NCI-H2196 treated with DMSO at 0.1 percent for 48 hours (cell line): ENCODE measurements around the gene REEP3.
"Not testable (repeated sequence)": the region's sequence is repeated elsewhere in the genome, so short reads cannot be mapped to it uniquely, and the experiment has no call there.

Source experiments
- DNase-seq: peaks from one replicate; lab custom pipeline; 2025; ENCODE audit not compliant: unreplicated experiment; lab: John Stamatoyannopoulos, UW

Gene REEP3

GRCh38 chr10:63547628-63548360 lies 26.6 kb downstream of the REEP3 start:
- DNase-seq: no peak

GRCh38 chr10:63548860-63549259 lies 27.7 kb downstream of the REEP3 start:
- no peak for DNase-seq

DNA sequence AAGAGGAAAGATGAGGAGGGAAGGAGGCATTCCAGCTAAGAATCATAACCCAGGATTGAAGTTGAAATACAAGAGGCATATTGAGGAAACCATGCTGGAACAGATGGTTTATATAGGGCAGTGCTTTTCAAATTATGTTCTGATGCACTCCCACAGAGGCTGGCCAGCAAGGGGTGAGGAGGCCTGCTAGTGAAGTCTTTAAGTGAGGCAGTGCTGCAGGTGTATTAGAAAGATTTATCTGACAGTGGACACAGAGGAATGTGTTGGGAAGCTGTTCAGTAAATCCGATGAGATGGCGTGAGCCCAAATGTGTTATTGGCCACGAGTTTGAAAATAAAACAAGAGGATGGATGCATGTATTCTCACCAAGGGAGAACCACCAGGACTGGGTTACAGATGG lies 28.6 kb downstream of the REEP3 start:
- DNase-seq: no peak

DNA sequence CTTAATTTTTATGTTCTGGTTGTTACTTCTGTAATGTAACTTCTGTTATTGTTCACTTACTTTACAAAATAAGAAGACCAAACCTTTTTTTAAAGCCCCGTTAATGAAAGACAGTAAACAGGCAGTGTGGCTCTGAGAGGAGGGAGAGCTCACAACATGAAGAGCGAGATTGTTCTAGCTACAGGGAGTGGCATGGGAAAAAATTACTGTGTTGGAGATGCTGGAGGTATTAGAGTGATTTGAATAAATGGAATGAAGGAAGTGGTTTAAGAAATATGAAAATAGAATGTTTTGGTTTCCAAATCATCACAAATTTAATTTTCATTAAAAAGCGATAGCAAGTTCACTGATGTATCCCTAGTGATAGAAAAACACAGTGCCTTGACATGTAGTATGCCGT lies 31.8 kb downstream of the REEP3 start:
- DNase-seq: no peak

- no peak for DNase-seq
These were observed 32.3 kb downstream of the REEP3 start for GRCh38 chr10:63553473-63553872.

DNA sequence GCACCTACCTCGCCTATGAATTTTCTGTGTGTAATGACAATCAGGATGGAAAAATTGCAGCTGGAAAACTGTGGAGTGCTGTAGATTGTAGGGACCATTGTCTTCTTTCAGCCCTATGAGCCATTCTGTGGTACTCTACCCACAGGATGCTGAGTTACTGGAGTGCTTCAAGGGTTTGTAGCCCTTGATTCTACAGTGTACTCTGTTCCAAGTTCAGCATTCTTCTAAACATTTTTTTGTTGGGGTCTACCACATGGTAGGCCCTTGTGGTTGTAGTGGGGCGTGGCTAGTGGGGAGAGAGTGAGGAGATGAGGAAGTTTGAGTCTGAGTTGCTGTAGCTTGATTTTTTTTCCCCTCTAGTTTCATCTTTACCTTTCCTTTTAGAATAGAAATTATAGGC lies 33.5 kb downstream of the REEP3 start:
- DNase-seq: no peak

- DNase-seq: no peak
These were observed 34.1 kb downstream of the REEP3 start for GRCh38 chr10:63555330-63555729.

- DNase-seq: no peak
These were observed 37.1 kb downstream of the REEP3 start for GRCh38 chr10:63558132-63558784.

DNA sequence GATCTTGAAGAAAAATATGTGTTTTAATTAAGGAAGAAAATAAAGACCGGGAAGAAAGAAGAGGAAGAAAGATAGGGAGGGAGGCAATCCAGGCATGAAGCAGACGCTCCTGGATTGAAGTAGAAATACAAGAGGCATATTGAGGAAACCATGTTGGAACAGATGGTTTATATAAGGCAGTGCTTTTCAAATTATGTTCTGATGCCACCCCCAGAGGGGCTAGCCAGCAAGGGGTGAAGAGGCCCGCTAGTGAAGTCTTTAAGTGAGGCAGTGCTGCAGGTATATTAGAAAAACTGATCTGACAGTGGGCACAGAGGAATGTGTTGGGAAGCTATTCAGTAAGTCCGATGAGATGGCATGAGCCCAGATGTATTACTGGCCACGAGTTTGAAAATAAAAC lies 40.1 kb downstream of the REEP3 start:
- no peak for DNase-seq

DNA sequence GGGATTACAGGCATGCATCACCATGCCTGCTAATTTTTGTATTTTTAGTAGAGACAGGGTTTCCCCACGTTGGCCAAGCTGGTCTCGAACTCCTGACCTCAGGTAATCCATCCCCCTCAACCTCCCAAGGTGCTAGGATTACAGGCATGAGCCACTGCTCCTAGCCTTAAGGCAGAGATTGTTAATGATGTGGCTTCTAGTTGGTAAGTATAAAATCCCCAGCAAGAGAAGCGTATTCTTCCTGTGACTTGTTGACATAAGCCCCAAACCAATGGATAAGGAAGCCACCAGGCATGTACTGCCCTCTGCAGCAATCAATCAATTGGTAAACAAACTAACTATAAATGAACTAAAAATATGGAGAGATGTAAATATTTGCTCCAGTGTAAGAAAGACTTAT lies 41.2 kb downstream of the REEP3 start:
- DNase-seq: no peak

- DNase-seq: no peak
These were observed 41.7 kb downstream of the REEP3 start for GRCh38 chr10:63562857-63563256.

DNA sequence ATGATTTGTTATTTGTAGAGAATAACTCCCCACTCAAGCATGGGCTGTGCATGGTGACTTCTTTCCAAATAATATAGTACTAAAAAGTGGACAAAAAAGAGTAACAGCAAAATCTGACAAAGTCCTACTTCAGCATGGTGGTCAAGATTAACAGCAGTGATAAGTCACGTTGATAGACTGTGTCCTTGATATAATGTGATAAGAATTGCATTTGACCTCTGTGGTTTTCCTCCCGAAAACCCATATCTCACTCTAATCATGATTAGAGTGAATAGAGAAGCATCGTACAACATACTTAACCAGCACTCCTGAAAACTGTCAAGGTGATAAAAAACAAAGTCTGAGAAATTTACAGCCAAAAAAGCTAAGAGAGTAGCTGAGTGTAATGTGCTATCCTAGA lies 42.4 kb downstream of the REEP3 start:
- no peak for DNase-seq

DNA sequence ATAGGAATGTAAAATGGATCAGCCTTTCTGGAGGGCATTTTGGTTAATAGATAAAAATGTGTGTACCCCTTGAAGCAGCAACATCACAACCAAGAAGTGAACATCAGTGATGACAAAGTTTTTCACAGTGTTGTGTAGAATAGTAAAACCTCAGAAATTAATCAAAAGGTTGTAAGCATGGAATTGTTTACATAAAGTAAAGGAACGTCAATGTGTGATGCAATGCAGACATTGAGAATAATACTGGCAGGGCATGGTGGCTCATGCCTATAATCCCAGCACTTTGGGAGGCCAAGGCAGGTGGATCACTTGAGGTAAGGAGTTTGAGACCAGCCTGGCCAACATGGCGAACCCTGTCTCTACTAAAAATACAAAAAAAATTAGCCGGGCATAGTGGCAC lies 43.5 kb downstream of the REEP3 start:
- DNase-seq: not testable (repeated sequence)

DNA sequence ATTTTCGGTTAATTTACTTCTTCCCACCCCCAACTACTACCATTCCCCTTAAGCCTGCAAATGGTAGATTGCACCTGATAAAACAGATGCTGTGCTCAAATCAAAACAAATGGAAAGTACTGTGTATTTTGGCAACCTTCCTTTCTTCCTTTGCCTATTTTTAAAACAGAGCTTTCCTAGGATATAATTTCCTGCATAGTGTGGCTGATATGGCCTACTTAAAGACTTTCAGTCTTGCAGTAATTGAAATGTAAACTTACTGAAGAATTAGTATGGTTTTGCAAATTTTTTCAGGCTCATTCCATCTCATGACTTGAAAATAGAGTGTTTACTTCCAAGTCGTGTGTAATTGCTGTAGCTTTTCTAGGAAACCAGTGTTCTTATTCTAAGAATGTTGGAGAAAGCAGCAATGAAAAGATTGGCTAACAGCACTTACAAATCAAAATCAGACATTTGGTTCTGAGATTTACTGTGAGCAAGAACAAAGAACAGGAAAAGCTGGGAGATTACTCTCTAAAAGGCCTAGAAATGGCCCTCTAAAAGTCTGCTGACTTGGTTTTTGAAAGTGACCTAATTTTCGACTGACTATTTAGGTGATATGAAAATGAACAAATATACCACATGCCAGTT lies 52.0 kb downstream of the REEP3 start:
- peak; percentile 7 for DNase-seq

DNA sequence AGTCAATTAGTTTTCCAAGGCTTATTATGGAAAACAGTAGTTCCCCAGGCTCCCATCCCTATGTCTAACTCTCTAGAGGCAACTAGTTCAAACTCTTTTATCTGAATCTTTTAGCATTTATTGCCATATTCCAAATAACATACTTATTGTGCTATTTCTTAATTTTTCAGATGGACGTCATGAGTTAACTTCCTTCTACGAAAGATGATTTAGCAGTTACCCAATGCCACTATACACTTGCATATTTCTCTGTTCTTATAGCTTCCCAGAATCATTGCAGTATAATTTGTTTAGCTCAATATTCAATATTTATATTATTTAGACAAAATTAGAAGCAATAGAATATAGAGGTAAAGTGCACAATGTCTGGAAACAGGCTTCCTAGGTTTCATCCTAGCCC lies 52.8 kb downstream of the REEP3 start:
- DNase-seq: no peak

GRCh38 chr10:63576501-63576900 lies 55.3 kb downstream of the REEP3 start:
- no peak for DNase-seq

DNA sequence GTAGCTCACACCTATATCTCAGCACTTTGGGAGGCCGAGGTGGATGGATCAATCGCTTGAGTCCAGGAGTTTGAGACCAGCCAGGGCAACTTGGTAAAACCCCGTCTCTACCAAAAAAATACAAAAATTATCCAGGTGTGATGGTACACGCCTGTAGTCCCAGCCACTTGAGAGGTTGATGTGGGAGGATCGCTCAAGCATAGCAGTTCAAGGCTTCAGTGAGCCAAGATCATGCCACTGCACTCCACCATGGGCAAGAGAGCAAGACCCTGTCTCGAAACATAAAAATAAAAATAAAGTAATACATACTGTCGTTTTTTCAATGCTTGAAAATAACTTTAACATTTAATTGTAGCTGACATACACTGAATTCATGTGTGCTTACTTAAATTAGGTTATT lies 57.3 kb downstream of the REEP3 start:
- DNase-seq: no peak

DNA sequence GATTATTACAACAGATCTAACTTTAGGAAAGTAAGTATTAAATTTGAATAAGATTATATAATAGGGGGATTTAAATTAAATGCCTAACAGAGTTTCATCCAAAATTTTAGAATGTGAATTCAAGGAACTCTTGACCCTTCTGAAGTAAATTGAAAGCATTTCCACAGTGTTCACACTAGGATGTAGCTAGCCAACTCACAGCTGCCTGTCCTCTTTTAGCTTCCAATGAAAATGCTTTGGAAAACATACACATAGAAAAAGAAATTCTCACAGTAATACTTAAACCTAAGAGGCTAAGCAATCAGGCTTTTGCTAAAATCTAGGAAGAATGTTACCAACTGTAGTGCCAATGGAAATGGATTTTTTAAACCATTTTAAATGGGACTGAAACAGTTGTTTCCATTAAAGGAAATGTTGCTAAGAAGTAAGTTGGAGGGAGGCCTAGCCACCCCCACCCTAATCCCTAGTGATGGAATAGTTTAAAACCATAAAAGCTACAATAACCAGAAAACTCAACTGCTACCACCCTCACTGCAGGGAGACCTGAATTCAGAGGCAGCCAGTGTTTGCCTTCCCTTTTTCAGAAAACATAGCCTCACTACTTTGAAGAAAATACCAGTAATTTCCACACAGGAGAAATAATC lies 58.3 kb downstream of the REEP3 start:
- no peak for DNase-seq

GRCh38 chr10:63582690-63583089 lies 61.5 kb downstream of the REEP3 start:
- no peak for DNase-seq

DNA sequence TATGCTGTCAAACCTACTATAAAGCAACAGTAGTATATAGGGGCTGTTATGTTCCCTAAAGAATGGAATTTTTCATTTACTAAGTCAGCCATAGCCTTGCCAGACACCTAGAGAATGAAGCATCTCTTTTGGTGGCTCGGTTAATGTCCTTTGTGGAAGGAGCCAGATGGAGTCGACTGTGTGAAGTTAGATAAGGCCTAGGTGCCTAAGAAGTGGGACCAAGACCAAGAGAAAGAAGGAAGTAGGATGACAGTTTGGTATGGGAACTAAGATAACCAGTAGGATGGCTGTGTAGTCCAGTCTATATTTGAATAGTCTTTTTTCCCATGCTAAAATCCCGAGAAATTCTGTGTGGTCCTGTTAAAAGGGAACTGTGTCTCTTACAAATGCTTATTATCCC lies 62.2 kb downstream of the REEP3 start:
- no peak for DNase-seq

GRCh38 chr10:63583909-63584724 lies 62.9 kb downstream of the REEP3 start:
- DNase-seq: no peak
